HG03558 (cell line): Measurements from ENCODE around the gene THRB.
"Not testable (repeated sequence)": the region's sequence is repeated elsewhere in the genome, so short reads cannot be mapped to it uniquely, and the experiment has no call there.

Source experiments
- ATAC-seq: cut with Tn5 transposase; IDR thresholded peaks from one replicate; pipeline ENCODE4 v1.9.1; 2021; ENCODE audit warnings: moderate number of reproducible peaks; ENCODE audit not compliant: unreplicated experiment; ENCODE audit errors: extremely low read depth

Gene THRB

DNA sequence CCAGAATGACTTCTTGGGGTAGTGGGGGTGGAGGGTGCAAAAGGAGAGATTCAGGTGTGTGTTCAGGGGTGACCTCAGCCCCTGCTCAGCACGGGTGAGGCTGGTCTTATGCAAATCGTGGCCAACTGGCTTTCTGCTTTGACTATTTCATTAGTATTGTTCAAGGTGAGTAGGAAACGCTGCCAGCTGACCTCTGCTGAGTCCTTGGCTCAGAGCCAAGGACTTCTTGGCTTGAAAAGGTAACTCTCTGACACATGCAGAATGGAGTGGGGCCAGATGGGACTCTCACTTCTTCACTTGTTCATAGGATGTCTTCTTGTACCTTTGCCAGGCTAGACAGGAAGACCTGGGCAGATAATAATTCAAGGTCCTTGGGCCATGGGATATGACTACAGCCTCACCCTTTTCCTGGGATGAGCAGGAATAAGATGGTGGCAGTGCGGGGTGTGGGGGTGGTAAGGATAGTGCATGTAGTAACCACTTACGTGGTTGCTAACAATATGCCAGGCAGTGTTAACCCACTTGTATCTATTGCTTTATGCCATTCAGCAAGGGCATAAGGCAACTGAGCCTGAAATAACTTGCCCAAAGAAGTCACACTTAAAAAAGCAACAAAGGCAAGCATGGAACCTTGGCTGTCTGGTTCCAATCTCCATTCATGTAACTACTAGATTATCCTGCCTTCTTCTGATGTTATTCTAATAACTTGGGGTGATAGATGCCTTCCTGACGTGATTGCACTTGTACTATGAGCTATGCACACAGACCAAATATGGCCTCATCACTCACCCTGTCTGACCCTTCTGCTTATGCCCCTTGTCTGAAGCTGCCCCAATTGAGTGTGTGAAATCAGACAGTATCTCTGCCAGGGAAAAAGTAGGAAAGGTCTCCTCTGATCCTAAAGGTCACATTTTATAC, 356.4 kb downstream of the THRB start:
- no peak for ATAC-seq

DNA sequence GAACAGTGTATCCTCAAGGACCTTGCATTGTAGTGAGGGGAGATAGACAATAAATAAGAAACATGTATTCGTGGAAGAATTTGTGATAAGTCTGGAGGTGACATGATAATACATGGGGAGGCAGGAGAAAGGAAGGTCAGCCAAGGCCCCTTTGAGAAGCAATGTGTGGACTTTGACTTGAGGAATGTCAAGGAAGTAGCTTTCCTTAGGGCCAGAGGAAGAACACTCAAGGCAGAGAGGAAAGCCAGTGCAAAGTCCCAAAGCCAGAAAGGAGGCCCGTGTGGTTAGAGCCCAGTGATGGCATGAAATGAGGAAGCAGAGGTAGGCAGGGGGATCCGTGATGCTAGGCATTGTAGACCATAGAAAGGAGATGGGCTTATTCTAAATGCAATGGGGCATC, 357.3 kb downstream of the THRB start:
- no peak for ATAC-seq

DNA sequence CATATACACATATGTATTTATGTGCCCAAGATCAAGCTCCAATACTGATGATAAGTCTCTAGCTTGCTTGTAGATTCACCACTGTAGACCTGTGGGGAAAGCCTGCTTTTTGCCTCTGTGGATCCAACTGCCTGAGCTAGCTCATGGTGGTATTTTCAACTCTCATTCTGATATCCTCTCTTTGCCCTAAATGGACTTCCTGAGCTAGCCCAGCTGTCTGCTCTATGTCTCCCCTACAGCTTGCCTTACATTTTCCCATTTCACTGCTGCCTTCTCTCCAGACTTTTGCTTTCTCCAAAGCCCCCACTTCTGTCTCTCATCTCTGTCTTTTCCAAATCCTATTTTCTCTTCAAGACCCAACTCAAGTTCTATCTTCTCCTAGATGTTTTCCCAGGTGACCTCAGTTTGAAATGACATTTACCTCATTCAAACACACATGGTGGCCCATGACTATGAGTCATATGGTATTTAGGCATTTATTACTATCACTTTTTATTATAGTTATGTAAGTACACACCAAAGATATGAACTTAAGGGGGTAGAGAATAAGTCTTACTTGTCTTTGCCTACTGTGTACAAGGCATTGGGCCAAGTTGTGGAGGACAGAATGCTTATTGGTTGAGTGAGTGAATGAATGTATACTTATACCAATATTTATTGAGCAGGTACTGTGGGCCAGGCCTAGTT, 357.9 kb downstream of the THRB start:
- no peak for ATAC-seq

DNA sequence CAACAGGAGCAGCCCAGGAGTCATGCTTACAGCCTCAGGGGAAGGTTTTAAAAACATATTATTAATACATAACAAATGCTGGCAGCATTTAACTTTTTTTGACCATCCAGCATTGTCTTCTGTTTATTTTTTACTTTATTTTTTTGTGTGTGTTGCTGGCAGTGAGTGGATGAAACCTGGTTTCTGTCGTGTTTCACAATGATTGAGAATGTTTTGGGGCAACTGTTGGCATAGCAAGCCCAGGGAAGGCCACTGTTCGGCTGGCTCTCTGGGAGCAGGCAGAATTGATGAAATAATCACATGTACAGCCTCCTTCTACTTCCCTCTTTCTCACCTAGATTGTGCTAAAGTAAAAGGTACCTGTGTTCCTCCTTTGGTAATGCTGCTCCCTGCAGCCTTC, 359.4 kb downstream of the THRB start:
- ATAC-seq = no peak

DNA sequence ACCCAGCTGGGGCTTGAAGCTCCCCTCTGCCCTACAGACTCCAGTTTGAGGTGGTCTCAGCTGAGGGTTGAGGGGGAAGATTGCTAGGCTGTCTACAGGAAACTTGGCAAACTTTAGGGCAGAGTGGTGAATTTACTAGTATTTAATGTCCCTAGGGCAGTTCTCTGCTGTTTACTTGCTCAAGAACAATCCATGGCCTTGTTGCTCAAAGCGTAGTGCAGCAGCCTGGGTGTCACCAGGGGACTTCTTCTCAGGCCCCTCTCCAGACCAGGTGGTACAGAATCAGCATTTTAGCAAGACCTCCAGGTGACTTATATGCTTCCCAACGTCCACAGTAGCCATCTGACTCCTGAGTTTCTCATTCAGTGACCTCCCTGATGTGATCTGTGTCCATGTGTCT, 360.7 kb downstream of the THRB start:
- no peak for ATAC-seq

DNA sequence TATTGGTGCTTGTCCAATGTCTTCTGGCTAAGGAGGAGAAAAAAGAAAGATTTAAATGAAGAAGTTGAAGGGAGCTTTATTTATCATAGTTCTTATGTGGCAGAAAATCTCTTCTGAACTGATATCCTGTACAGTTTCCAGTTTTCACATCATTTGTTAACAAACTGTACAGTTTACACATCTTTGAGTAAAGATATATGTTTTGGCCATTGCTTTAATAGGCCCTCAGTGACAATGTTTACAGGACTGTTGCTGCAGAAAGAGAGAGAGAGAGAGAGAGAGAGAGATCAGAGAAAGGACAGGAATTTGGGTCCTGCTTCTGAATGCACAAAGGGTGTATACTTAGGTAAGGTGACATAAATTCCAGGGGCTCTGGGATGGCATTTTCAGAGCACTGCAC, 361.2 kb downstream of the THRB start:
- no peak for ATAC-seq

DNA sequence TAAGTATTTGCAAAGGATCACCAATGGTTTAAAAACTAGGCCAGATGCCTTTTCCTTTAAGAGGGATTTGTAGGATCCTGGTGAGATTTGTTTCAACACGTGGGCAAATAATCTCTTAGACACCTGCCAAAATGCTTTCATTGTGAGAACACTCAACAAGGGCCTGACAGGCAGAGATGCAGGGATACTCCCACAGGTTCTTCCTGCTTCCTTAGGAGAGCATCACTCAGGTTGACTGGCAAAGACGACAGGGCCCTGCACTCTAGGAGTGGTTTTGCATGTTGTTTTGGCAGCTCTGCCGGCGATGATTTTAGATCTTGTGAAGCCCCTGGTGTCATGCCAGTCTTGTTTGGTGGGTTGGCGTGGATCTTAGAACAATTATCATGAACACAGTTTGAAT, 365.1 kb downstream of the THRB start:
- no peak for ATAC-seq

DNA sequence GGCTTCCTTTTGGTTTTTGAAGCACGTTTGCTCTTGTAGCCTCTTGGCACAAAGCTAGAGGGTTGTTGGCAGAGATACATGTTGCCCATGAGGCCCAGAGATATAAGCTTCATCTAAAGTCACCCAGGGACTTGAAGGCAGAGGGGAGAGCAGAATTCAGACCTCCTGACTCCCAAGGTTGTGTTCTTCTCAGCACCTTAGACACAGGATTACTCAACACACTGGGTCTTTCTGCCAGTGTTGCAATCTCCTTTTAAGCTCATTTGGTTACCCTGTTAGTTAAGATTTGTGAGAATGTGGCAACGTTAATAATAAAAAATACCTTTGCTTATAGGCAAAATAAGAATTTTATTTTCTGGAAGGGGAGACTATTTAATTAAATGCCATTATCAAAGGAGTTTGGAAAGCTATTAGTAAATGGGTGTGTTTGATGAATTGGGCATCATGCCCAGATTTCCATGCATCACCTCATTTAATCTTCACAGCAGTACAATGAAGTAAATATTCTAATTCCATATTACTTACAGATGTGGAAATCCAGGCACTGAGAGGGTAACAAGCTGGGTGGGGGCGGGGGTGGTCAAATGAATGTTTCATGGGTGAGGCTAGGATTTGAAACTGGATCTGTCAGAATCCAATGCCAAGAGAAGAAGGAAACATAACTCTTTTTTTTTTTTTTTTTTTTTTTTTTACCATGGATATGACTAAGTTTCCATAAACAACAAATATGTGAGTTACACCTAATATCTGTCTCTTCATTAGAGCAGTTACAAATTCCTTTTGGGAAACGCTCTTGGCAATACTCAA, 366.2 kb downstream of the THRB start:
- ATAC-seq = no peak

DNA sequence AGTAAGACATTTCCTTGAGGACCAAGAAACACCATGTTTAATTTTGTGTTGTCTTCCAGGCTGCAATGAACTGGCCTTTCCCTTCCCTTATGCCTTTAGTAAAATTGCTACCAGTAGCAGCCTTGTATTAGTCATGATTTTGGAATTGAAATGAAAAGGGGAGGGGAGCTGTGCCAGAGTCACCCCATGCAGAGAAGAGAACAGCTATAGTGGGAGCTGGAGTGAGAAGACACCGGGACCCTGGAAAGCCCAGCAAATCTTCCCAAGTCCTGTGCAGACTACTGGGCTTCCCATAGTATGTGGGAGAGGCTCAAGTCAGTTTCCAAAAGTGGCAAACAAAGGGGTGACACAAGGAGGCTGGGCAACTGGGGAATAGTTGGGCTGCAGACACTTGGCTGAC, 371.1 kb downstream of the THRB start:
- ATAC-seq = no peak

DNA sequence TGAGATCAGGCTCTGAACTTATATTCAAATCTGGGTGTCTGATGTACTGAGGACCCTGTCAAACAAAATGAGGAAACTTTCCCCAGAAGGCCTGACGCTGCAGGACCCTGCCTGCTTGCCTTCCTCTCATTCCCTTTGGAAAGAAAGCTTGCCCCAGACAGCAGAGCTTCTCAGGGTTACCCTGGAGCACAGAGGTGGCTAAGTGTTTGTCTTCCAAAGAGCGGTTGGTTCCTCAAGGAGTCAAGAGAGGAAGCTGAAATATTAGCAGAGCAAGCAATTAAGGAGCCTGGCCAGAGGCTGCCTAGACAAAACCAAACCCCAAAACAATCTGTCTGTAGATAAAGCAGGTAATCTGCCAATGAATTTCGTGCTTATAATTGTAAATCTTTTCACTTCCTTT, 374.2 kb downstream of the THRB start:
- ATAC-seq = no peak

DNA sequence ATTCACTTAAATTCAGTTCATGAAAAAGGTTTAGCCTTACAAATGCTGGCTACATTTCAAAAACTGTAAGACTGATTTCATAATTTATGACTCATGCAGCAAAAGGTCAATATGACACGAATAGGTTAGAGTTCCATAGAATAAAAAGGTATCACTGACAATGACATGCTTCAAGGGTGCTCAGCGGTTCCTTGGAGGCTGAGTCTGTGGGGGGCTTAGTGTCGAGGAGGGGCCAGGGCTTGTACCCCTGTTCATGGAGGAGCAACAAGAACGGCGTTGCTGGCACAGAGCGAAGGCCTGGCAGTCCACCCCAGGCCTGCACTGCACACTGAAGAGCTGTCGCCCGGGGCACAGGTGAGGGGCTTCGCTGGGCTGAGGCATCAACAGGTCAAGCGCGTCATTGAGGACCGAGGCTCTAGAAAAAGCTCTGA, 375.3 kb downstream of the THRB start:
- no peak for ATAC-seq

DNA sequence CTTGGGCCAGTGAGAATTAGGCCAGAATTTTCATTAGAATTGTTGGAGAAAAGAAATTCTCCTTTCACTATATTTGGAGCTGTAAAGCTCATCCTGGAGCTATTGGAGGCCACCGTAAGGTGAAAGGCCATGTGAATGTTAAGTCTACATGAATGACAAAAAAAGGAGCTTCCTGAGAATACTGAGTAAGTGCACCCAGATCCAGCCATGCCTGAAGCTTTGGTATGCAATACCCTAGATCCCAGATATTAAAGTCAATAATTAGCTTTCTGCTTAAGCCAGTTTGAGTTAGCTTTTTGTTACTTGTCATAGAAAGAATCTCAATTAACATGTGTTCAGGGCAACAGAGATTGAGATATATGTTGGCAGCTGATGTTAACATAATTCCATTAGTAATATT, 377.1 kb downstream of the THRB start:
- no peak for ATAC-seq

DNA sequence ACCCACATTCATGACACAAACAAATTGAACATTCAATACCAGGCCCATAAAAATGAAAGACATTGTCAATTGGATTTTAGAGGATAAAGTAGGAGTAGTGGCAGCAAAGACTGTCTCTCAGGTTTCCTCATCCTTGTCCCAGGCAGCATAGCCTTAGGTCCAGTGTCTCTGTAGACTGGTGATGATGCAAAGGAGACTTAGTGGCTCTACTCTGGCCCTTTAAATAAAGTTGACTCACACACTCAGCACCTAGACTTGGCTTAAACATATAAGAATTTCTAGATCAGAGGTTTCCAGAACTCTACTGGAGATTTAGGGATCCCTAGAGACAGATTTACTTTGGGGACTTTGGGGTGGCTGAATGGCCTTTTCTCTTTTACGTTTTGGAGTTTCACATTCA, 382.9 kb downstream of the THRB start:
- no peak for ATAC-seq

DNA sequence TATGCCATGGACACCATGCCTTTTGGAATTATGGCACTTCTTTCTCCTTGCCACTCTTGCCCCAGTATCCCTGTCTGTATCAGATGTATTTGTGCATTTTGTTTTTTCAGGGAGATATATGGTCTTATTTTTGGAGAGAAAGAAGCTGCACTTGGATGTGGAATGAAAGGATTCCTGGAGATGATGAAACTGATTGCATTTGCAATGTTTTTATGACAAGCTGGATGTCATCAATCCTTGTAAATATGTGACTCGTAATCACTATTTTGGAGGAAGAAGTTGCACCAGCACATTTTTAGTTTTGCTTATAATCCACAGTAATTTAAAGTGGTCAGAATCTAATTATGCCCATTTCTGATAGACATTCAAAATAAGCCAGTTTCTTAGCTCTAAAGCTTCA, 384.6 kb downstream of the THRB start:
- no peak for ATAC-seq

DNA sequence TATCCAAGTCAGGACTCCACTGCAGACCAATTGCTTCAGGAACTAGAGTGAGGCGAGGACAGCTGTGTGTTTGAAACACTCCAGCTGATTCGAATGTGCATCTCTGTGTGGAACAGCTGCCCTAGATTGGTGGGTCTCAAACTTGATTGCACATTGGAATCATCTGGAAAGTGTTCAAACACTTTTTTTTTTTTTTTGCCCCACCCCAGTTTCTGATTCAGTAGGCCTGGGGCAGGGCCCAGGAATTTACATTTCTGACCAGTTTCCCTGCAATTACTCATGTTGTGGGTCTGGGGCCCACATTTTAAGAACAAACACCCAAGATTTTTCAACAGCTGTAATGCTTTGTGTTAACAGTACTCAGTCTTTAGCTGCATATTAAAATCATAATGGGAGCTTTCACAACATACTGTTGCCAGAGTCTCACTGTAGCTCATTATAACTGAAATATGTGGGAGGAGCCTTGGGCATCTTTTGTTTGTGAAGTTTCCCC, 392.9 kb downstream of the THRB start:
- no peak for ATAC-seq

DNA sequence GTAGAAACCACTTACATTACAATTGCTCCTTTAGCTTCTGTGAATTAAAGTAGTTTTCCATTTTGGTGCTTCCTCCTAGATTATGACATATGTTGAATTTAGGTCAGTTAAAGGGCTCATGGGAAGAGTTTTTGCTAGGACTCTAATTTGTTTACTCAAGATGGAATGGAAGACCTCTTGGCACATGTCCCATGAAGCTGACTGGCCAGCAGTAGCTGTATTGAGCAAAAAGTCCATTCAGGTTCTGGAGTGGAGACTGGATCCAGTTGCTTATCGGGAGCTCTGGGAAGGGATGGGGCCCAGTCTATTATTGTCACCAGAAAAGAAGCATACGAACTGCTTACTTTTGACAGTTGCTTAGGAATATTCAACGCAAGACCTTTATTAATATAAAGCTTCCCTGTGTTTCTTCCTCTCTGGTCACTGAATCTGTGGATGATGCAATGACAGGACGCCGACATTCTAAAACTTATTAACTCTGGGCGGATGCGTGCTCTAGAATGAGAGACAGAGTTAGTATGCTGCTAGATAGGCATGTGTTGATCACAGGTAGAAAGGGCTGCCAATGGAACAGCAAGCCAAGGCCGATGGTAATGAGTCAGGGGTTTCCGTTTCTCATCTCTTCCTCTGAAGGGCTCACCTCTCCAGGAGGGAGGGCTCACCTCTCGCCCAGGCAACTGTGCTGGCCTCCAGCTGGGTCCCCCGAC, 393.8 kb downstream of the THRB start:
- no peak for ATAC-seq

DNA sequence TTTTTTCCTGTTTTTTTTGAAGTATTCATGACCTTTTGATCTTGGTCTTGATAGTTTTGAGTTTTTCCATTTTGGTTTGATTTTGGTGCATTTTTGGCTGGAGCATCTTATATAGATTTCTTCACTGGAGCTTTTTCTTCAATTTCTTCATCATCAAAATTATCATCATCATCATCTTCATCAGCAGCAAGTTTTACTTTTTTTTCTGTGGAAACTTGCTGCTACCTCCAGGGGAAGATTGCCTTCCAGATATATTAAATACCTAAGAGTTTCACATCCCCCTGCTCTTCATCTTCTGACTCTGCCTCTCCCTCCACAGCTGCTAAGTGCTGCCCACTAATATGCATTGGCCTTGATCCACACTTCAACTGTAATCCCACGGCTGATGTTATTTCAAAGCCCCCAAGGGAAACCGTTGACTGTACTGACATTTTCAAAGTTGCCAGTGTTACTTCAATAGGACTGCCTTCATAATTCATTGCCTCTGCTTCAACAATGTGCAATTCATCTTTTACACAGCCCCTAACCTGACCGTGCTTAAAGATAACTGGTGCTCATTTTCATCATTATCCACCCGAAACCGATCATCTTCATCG, 397.9 kb downstream of the THRB start:
- ATAC-seq = no peak

DNA sequence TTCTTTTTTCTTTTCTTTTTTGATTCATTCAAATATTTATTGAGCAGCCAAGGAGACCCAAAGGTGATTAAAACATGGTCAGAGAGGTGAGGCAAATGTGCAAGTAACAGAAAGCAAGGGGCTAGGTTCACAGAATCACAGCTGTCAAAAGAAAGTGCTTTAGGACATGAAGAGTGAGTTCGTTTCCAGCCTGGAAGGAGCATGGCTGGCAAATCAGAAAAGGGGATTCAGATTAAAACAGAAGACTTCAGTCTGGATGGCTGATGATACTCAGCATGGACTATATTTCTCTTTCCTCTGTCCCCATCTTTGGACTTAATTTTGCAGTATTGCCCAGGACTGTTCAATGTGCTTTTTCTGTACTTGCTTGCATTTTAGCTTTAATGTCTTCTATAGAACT, 398.4 kb downstream of the THRB start:
- ATAC-seq = no peak

DNA sequence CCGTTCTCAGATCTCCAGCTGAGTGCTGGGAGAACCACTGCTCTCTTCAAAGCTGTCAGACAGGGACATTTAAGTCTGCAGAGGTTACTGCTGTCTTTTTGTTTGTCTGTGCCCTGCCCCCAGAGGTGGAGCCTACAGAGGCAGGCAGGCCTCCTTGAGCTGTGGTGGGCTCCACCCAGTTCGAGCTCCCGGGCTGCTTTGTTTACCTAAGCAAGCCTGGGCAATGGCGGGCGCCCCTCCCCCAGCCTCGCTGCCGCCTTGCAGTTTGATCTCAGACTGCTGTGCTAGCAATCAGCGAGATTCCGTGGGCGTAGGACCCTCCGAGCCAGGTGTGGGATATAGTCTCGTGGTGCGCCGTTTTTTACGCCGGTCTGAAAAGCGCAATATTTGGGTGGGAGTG, 399.8 kb downstream of the THRB start:
- not testable (repeated sequence) for ATAC-seq

DNA sequence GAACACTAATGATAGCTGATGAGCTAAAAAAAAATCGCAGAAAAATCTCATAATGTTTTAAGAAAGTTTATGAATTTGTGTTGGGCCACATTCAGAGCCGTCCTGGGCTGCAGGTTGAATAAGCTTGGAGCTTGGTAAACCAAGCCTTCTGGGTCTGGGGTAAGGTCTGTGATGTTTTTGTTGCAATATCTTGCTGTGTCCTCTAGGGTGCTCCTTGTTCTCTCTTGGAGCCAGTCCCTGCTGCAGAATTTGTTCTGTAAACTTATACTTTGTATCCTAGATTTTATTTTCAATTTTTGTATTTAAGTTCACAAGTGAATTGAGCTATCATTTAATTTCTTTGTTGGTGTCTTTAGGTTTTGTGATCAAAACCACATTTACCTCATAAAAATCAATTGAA, 405.9 kb downstream of the THRB start:
- no peak for ATAC-seq
